ENCODE data around the gene GCGR. TPM values are rescaled to one million over a fixed set of nuclear protein-coding genes. Genes with fewer than 3 reads are reported as not detected.

GCGR gene
- total RNA-seq, 1 experiment from 2014 or later = 0.07 TPM

- Histone ChIP-seq H3K36me3 (replicated peaks; ENCODE audit: control insufficient read depth, insufficient read depth, low read length) (no peaks in the 10 kb centered on the region), H3K4me3 (ENCODE audit: insufficient read depth, low read depth, low read length) (no peak overlapping the region), H3K27me3 (ENCODE audit: control insufficient read depth, insufficient read depth, low read length) (no peaks in the 10 kb centered on the region)
- DNase-seq = no peak
Measured at GRCh38 chr17:81821147-81821546, 17.2 kb downstream of the GCGR start.

GRCh38 chr17:81821603-81822311, 17.8 kb downstream of the GCGR start:
- Histone ChIP-seq H3K36me3 (replicated peaks; ENCODE audit: control insufficient read depth, insufficient read depth, low read length) (no peaks in the 10 kb centered on the region), H3K27me3 (ENCODE audit: control insufficient read depth, insufficient read depth, low read length) (no peaks in the 10 kb centered on the region), H3K4me3 (ENCODE audit: insufficient read depth, low read depth, low read length) (no peak overlapping the region)
- DNase-seq = peak; percentile 88

- Histone ChIP-seq H3K36me3 (replicated peaks; ENCODE audit: control insufficient read depth, insufficient read depth, low read length) (no peaks in the 10 kb centered on the region), H3K4me3 (ENCODE audit: insufficient read depth, low read depth, low read length) (no peak overlapping the region), H3K27me3 (ENCODE audit: control insufficient read depth, insufficient read depth, low read length) (no peaks in the 10 kb centered on the region)
- DNase-seq = no peak
Measured at GRCh38 chr17:81822312-81822637, 18.3 kb downstream of the GCGR start.

- no peak for DNase-seq
- Histone ChIP-seq H3K27me3 (ENCODE audit: control insufficient read depth, insufficient read depth, low read length) (no peaks in the 10 kb centered on the region), H3K4me3 (ENCODE audit: insufficient read depth, low read depth, low read length) (no peak overlapping the region), H3K36me3 (replicated peaks; ENCODE audit: control insufficient read depth, insufficient read depth, low read length) (no peaks in the 10 kb centered on the region)
Measured at GRCh38 chr17:81822996-81823819, 19.3 kb downstream of the GCGR start.

GRCh38 chr17:81823820-81824550, 20.0 kb downstream of the GCGR start:
- no peak overlapping the region for H3K4me3 ChIP-seq (ENCODE audit: insufficient read depth, low read depth, low read length)
- DNase-seq = no peak
- no peaks in the 10 kb centered on the region for H3K27me3 ChIP-seq (ENCODE audit: control insufficient read depth, insufficient read depth, low read length)
- H3K36me3 ChIP-seq (replicated peaks; ENCODE audit: control insufficient read depth, insufficient read depth, low read length) = no peaks in the 10 kb centered on the region

- DNase-seq = no peak
- Histone ChIP-seq H3K36me3 (replicated peaks; ENCODE audit: control insufficient read depth, insufficient read depth, low read length) (no peaks in the 10 kb centered on the region), H3K4me3 (ENCODE audit: insufficient read depth, low read depth, low read length) (no peak overlapping the region), H3K27me3 (ENCODE audit: control insufficient read depth, insufficient read depth, low read length) (no peaks in the 10 kb centered on the region)
Measured at GRCh38 chr17:81824595-81824994, 20.6 kb downstream of the GCGR start.

- no peak for DNase-seq
- no peaks in the 10 kb centered on the region for H3K27me3 ChIP-seq (ENCODE audit: control insufficient read depth, insufficient read depth, low read length)
- no peak overlapping the region for H3K4me3 ChIP-seq (ENCODE audit: insufficient read depth, low read depth, low read length)
- no peaks in the 10 kb centered on the region for H3K36me3 ChIP-seq (replicated peaks; ENCODE audit: control insufficient read depth, insufficient read depth, low read length)
Measured at GRCh38 chr17:81825841-81826466, 22.0 kb downstream of the GCGR start.

- no peak overlapping the region for H3K4me3 ChIP-seq (ENCODE audit: insufficient read depth, low read depth, low read length)
- no peaks in the 10 kb centered on the region for H3K36me3 ChIP-seq (replicated peaks; ENCODE audit: control insufficient read depth, insufficient read depth, low read length)
- no peaks in the 10 kb centered on the region for H3K27me3 ChIP-seq (ENCODE audit: control insufficient read depth, insufficient read depth, low read length)
- no peak for DNase-seq
Measured at GRCh38 chr17:81828656-81829055, 24.7 kb downstream of the GCGR start.

GRCh38 chr17:81829858-81830257, 25.9 kb downstream of the GCGR start:
- no peaks in the 10 kb centered on the region for H3K27me3 ChIP-seq (ENCODE audit: control insufficient read depth, insufficient read depth, low read length)
- no peak for DNase-seq
- H3K4me3 ChIP-seq (ENCODE audit: insufficient read depth, low read depth, low read length) = no peak overlapping the region
- no peaks in the 10 kb centered on the region for H3K36me3 ChIP-seq (replicated peaks; ENCODE audit: control insufficient read depth, insufficient read depth, low read length)

- H3K4me3 ChIP-seq (ENCODE audit: insufficient read depth, low read depth, low read length) = no peak overlapping the region; the same call in 1 of the 2 replicates
Measured at GRCh38 chr17:81831563-81831956, 27.6 kb downstream of the GCGR start.

GRCh38 chr17:81831957-81832607, 28.1 kb downstream of the GCGR start:
- Histone ChIP-seq H3K27me3 (ENCODE audit: control insufficient read depth, insufficient read depth, low read length) (no peaks in the 10 kb centered on the region), H3K4me3 (ENCODE audit: insufficient read depth, low read depth, low read length) (peak overlapping the region; percentile 86), H3K36me3 (replicated peaks; ENCODE audit: control insufficient read depth, insufficient read depth, low read length) (no peaks in the 10 kb centered on the region)
- DNase-seq = no peak

More at GRCh38 chr17:81831563-81831956, 27.6 kb downstream of the GCGR start:
- H3K27me3 ChIP-seq (ENCODE audit: control insufficient read depth, insufficient read depth, low read length) = no peaks in the 10 kb centered on the region
- H3K36me3 ChIP-seq (replicated peaks; ENCODE audit: control insufficient read depth, insufficient read depth, low read length) = no peaks in the 10 kb centered on the region
- DNase-seq = no peak

- no peak for DNase-seq
- H3K36me3 ChIP-seq (replicated peaks; ENCODE audit: control insufficient read depth, insufficient read depth, low read length) = no peaks in the 10 kb centered on the region
- peak overlapping the region; percentile 86 for H3K4me3 ChIP-seq (ENCODE audit: insufficient read depth, low read depth, low read length)
- H3K27me3 ChIP-seq (ENCODE audit: control insufficient read depth, insufficient read depth, low read length) = no peaks in the 10 kb centered on the region
Measured at GRCh38 chr17:81832608-81833159, 28.7 kb downstream of the GCGR start.

- Histone ChIP-seq H3K4me3 (ENCODE audit: insufficient read depth, low read depth, low read length) (peak within 1 kb of the TSS; percentile 86), H3K36me3 (replicated peaks; ENCODE audit: control insufficient read depth, insufficient read depth, low read length) (no peaks in the 10 kb centered on the region), H3K27me3 (ENCODE audit: control insufficient read depth, insufficient read depth, low read length) (no peaks in the 10 kb centered on the region)
- DNase-seq = peak; percentile 100
Measured at GRCh38 chr17:81833160-81833920, 29.4 kb downstream of the GCGR start, which contains the start of gene MCRIP1. Gene MCRIP1, minus strand, starts transcription at chr17:81833291. Its CDS starts 8,785 bp downstream, at chr17:81824506.
